ENCODE data around the gene LHX4. TPM values are rescaled to one million over a fixed set of nuclear protein-coding genes. Genes with fewer than 3 reads are reported as not detected.

LHX4 gene
- total and polyA plus RNA-seq, 9 of the 15 experiments (the other 6 are each of a cell fraction or from before 2014, with no cell fraction given): 0.01 to 0.11 (median 0.07) TPM; not detected in 5

- intact Hi-C loops (cut with micrococcal nuclease) (no loop called here), in situ Hi-C loops (cut with MboI) (no loop called here)
- ChIA-PET POLR2A (interaction anchor here (0.7 to 0.8 kb wide), 4 partner anchors 12 to 159 kb away, joined by 3 to 4 read pairs (median 3); no protein-coding TSS in a partner anchor), CTCF (ENCODE audit: low intra/inter-chr PET ratio) (no interaction called here)
- Histone ChIP-seq H2AFZ (ENCODE audit: low read depth, low read length) (0 out of 2 replicates have a peak overlapping the region, but pooled peaks have one; percentile 7), H3K4me3 (no peak overlapping the region), H3K4me2 (ENCODE audit: insufficient read depth, low read length) (no peak overlapping the region), H3K27ac (ENCODE audit: extremely low read depth, low read depth, low read length) (no peak overlapping the region), H3K36me3 (ENCODE audit: control insufficient read depth, insufficient read depth, low read length) (no peaks in the 10 kb centered on the region), H3K4me1 (replicated peaks in 1 of 2; ENCODE audit: control insufficient read depth in 2 of 2, insufficient read depth in 2 of 2, low read length in 2 of 2) (peaks cover 0 to 8% of the 10 kb centered on the region in 2 experiments; a peak in 2 of 5 replicates), H3K27me3 (ENCODE audit: control insufficient read depth in 2 of 2, insufficient read depth in 2 of 2, low read length in 2 of 2) (no peaks in the 10 kb centered on the region), H4K20me1 (replicated peaks; ENCODE audit: control insufficient read depth, insufficient read depth, low read length) (no peaks in the 10 kb centered on the region), H3K9me3 (replicated peaks; ENCODE audit: control insufficient read depth, insufficient read depth, low read depth, low read length) (no peaks in the 10 kb centered on the region), H3K9ac (ENCODE audit: insufficient read depth in 1 of 2, low read depth in 2 of 2, low read length in 2 of 2) (no peak overlapping the region), H3K79me2 (ENCODE audit: control insufficient read depth, insufficient read depth, low read length) (no peaks in the 10 kb centered on the region), H3K9me1 (ENCODE audit: control insufficient read depth, insufficient read depth, low read length) (no peaks in the 10 kb centered on the region)
- DNase-seq (ENCODE audit: extremely low read depth in 1 of 4, low spot score in 3 of 4) (no peak), ATAC-seq (no peak), FAIRE-seq (no peak)
- WGBS (ENCODE audit: insufficient coverage, low coverage, missing lambda C conversion rate): 34% methylated on average over 4 of the region's 4 CpGs
- BruUV-seq (replicated peaks): no TSS peak
- TF ChIP-seq MEF2D (tag; conservative IDR thresholded peaks at IDR 0.05; ENCODE audit: low read depth): no peak
- no peak for TF ChIP-seq ZMIZ1 (IDR thresholded peaks at IDR 0.05; ENCODE audit: low read depth in 2 of 2, low read length in 2 of 2)
- TF ChIP-seq ZNF146 (CRISPR knock-in tag; IDR thresholded peaks at IDR 0.05; ENCODE audit: unreplicated experiment): no peak
- TF ChIP-seq MLX (CRISPR knock-in tag; conservative IDR thresholded peaks at IDR 0.05): no peak
- TF ChIP-seq FOXK1 (CRISPR knock-in tag; IDR thresholded peaks at IDR 0.05; ENCODE audit: borderline replicate concordance): no peak
- TF ChIP-seq GABPA (tag; conservative IDR thresholded peaks at IDR 0.05; ENCODE audit: low read depth): no peak
- no peak for TF ChIP-seq PRDM10 (IDR thresholded peaks at IDR 0.05; ENCODE audit: partially characterized antibody)
- TF ChIP-seq ZNF507 (tag; conservative IDR thresholded peaks at IDR 0.05): no peak
- TF ChIP-seq SMARCA4 (IDR thresholded peaks at IDR 0.05): no peak
These were observed 19.9 kb upstream of the LHX4 start for GRCh38 chr1:180210008-180210620.

Measured in K562 (cell line).